T-helper 22 cell (primary cell): Measurements from ENCODE around the gene SMCO4.

ENCODE experiments used
- DNase-seq: peaks from one replicate; pipeline ENCODE4 v3.0.0-alpha.2; 2020; ENCODE audit warnings: low read depth

Gene SMCO4

DNA sequence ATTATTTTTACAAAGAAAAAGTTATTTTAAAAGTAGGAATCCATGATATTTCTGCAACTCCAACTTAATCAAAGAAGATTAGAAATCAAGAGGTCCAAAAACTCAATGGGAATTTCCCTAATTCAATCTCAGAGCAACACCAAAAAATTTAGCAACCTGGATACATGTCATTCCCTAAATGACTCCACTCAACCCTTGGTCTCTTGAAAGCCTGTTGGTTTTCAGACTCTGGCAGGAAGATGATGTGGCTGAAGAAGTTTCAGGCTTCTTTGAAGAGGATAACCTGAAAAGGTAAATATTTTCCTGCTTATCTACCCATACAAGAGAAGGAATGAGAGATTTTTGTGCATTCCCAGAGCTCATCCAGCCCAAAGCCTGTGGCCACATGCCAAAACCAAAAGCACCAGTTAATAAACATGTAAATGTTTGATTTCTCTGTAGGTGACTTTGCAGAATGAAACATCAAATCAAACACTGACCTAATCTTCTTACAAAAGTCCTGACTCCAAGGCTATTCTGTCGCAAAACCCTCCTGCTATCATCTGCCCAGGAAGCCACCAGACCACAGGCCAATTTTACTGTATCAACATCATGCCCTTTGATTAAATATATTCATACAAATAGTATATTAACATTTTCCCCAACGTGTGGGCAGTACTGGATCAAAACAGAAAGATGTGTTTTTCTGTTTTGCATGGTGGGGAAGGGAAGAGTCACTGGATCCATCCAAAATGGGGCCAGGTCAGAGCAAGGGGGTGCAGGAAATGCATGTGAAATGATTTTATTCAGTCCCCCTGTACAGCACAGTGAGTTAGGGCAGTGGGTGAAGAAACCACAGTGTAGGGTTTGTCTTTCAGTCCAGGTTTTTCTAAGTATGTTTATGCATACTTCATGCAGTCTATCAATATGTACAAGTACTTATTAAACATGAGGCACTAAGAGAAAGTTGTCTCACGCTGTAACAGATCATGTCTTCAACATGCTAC is 38.8 kb downstream of the SMCO4 start:
- no peak for DNase-seq

DNA sequence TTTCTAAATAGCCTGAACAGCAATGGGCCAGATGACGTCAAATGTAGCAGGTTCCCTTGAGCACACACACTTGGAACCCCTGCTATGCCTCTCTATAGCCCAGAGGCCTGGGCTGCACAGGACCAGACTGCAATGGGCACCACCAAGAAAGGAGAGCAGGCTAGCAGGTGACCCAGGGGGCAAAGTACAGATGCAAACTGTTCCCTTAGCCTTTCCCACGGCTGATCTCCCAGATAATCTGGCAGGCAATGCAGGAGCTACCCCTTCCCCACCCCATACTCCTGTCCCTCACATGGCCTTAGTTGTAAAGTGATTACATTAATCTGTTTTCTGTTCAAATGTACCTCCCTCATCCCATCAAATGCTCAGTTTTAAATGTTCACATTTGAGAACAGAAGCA is 41.3 kb downstream of the SMCO4 start:
- no peak for DNase-seq

- no peak for DNase-seq
Measured at GRCh38 chr11:93500759-93501158, 42.4 kb downstream of the SMCO4 start.

DNA sequence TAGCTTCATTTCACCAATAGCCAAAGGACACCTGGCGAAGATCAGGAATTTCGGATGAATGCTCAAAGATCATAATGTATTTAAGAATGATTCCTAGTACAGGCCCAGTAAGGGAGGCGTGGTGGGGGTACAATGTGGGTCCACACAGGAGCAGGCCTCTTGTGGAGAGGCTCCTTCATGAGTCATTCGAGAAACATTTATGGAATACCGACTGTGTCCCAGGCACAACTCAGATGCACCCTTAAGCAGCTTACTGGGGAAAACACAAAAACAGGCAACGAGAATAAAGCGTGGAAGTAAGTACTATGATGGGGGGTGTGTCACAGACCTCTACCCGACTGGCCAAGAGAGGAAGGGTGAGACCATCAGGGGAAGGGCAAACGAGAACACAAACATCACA is 44.5 kb downstream of the SMCO4 start:
- no peak for DNase-seq

DNA sequence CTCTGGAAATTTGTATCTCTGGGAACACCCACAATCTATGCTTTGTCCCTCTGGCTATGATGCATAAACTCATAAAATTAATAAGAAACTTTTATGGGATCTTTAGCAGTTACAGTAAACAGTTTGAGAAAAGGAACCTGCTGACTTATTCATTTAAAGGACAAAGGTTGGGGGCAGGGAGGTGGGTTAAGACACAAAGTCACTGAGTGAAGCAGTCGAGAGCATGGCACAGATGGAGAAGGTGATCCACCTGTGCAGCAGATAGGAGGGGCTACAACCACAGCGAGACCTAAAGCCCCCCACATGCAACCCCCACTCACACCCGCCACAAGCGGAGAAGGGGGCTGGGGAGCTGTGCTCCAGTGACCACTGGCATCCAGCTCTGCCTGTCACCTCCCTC is 45.0 kb downstream of the SMCO4 start:
- no peak for DNase-seq

DNA sequence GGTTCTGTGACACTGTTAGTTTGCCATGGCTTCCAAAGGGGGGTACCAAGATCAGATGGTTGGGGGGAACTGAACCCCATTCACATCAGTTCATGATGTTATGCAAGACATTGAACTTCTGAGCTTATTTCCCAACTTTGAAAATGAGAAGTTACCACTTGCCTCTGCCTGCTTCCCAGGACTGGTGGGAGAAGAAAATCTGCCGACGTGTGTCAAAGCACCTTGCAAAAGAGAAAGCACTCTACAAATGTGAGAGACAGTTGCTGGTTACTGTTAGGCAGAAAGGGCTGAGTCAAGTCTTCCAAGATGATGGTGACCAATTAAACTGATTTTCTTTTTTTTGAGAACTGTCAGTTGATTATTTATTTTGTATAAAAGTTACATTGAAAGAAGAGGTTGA is 45.6 kb downstream of the SMCO4 start:
- DNase-seq: no peak

GRCh38 chr11:93494357-93494756 is 48.8 kb downstream of the SMCO4 start:
- DNase-seq: no peak

- no peak for DNase-seq
Measured at GRCh38 chr11:93493252-93493897, 49.8 kb downstream of the SMCO4 start.

DNA sequence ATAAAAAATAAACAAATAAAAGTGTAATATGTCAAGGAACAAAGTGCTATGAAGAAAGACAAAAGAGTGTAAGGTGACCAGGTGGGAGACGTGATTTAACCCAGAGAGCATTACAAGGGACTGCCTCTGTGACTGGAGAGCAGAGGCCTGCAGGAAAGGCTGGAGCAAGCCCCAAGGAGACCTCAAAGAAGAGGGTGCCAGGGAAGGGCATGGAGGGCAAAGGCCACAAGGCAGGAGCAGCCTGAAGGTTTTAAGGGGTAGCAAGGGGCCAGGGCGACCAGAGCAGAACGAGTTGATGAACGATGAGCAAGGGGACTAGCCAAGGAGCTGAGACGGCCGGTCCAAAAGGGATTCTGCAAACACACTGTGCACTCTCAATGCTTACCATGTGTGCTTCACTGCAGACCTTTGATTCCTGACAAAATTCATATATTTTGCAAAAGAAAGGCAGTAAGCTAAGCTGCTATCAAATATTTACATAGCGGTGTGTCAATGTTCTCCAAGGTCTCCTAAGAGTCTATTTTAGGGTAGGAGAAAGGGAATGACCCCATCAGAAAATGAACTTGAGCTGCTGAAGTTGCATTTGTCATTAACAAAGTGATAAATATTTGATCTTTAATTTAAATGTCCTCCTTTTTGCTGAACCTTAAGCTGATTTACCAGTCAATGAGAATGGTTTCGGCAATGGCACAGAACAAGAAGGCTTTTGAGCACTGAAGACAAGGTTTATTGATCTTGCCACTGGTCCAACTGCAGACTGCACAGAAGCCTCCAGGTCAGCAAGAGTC is 50.5 kb downstream of the SMCO4 start:
- DNase-seq: no peak

DNA sequence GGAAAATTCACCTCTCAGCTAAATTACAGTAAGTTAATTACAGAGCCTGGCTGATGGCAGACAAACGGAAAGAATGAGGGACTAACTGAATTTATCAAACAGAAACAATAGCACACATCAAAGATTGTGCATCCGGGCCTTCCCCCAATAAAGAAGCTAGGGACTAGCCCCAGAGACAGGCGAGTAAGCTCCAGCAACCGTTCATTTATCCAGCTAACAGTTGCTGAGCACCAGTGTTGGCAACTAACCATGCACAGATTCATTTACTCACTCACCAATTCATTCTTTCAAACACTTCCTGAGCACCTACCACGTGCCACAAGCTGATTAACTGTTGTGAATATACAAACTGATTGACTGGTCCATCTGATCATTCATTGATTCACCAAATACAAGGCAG is 51.2 kb downstream of the SMCO4 start:
- DNase-seq: no peak

DNA sequence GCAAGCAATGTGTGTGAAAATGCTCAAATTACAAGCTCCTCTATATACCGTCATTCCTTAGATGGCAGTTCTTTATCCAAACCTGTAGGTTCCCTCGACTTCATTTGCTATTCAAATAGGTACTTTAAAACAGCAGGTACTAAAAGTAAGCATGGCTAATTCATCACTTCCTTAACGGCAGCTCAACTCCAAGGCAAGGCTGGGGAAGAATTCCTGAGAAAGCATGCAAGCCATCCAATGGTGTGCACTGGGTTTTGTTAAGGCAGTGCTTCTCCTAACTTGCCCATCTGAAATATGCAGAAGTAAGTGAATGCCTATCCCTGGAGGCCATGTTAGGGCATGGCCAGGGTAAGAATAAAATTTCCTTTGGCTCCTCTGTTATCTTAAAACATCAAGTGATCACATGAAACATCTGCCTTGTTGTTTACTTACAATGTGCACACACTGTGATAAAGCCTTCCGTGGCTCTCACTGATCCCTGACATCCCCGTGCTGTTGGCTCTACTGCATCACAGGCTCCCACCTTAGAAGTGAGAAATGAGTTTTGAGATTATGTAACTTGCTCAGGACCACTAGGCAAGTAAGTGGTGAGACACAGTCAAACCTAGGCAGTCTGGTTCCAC is 52.1 kb downstream of the SMCO4 start:
- no peak for DNase-seq

DNA sequence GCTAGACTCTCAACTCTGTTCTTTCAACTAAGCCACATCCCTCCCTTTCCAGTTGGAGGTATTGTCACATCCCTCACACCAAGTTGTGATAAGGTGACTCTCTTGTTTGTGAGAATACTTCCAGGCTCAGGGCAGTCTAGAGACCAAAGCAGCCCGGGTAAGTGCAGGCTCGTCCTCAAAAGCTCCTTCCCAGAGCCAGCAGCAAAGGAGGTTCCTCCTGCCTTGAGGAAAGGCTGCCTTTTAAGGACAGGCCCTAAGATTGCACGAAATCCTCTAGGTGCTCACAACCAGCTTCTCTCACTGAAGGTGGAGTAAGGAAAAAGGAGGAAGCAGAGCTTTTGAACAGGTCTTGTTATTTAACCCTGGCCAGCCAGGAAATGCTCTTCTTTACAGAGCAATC is 53.4 kb downstream of the SMCO4 start:
- DNase-seq: no peak

DNA sequence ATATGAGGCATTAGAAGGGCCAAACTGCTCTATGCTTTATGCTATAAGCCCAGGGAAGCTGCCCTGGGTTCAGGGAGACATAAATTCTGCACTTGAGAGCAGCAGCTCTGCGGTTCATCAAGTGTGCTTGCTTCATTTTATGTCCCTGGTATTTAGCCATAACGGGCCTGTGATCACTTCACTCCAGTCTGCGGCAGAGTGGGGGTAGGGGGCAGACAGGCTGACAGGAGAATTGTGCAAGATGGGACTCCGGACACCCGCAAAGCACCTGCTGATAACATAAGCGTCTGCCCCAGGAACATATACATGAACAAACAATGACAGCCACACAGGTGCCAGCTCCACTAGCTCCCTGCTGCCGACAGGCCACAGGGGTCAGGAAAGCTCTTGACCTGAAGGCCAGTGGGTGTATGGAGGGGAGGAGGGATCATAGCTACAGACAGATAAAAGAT is 56.1 kb downstream of the SMCO4 start:
- no peak for DNase-seq

GRCh38 chr11:93485983-93486382 is 57.2 kb downstream of the SMCO4 start:
- DNase-seq: no peak

- no peak for DNase-seq
Measured at GRCh38 chr11:93484716-93485115, 58.5 kb downstream of the SMCO4 start.

DNA sequence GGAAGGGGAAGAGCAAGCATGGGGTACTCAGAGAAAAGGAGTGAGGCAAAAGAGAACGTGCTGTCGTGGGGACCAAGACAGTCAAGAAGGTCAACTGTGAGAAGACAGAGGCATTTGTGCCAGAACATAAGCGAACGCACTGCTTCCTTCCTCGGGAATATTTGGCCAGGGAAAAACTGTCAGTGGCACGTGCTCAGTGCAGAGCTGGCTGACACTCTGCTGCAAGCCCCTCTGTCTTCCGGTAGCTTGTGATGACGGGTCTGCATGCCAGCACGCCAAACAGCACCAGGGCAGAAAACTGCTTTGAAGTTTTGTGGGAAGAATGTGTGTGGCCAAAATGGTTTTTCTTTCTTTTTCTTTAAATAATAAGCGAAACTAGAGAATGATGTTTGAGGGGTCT is 60.6 kb downstream of the SMCO4 start:
- DNase-seq: no peak

DNA sequence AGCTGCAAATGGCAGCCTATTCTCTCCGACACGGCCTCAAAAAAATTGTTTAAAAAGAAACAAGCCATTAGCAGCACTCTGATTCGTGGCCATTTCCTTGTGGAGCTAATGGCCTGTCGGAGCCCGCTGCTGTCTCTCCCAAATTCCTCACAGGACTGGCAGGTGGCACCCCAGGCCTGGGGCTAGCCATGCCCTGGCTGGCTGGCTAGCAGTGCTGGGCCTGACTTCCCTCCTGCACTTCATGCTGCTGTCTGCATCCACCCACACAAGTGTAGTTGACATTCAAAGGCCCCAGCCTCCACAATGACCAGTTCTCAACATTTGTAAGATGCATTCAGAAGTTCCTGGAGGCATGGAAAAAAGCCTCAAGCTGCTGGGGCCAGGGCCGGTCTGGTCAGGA is 61.5 kb downstream of the SMCO4 start:
- no peak for DNase-seq

DNA sequence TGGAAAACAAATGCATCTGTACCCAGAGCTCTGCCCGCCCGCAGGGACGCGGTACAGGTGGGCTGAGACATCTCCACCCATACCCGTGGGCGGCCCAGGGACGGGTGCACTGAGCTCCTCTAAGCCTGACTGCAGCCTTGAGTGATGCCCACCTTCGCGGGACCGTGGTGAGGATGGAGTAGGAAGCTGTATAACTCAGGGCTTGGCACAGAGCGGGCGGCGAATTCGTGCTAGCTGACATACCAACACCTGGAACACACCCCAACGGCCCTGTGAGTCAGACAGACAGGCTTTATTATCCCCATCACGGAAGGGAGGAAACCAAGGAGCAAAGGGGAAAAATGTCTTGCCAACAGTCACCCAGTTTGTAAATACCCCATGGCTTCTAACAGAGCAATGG is 61.9 kb downstream of the SMCO4 start:
- no peak for DNase-seq

GRCh38 chr11:93480756-93481155 is 62.4 kb downstream of the SMCO4 start:
- no peak for DNase-seq

DNA sequence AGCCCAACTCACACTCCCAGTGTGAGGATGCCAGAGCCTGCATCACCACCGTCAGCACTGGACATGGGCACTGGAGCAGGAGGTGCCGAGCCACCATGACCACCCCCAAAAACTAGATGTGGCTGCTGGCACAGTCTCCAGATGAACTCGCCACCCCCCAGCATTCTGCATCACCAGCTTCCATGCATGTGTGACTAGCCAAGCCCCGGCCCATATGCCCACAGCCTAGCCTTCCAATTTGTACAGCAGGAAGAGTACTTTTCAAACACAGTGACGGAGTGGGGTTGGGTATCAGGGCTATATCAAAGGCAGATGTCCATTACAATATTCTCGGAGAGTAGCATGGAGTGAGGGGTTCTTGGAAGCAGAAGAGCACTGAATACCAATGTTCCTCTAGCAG is 62.9 kb downstream of the SMCO4 start:
- no peak for DNase-seq

- no peak for DNase-seq
Measured at GRCh38 chr11:93478841-93479240, 64.3 kb downstream of the SMCO4 start.

DNA sequence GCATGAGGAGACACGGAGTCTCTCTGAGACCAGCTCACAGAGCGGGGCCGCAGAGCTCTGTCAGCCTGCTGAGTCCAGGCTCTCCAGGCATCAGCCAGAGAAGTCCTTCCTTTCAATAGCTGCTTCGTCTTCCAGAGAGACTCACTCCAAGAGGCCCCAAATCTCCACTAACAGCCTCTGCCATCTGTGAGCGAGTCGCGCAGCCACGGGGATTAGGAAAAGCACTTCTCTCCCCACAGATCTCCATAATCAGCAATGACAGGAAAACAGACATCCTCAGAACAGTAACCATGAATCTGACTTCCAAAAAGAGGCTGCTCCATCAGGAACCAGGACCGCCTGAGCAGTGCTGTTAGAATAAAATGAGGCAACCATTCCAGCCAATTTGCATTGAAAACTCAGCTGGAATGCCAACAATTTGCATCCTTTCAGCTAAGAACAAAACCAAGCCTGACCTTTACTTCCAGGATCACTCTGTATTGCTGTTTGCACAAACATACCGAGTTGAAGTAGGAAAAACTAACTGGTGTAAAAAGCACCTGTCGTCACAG is 65.4 kb downstream of the SMCO4 start:
- DNase-seq: no peak
